ENCODE results near the gene MUC4.

Gene MUC4

GRCh38 chr3:195704433-195704999 lies 107.2 kb downstream of the MUC4 start:
- no peaks in the 10 kb centered on the region for H3K4me1 ChIP-seq (ENCODE audit: insufficient read depth, low read length)
- no peaks in the 10 kb centered on the region for H3K27me3 ChIP-seq (ENCODE audit: insufficient read depth, low read length, poor library complexity)
- no peaks in the 10 kb centered on the region for H3K9me3 ChIP-seq (ENCODE audit: insufficient read depth, low read length, severe bottlenecking)
- no peak overlapping the region for H3K4me3 ChIP-seq (ENCODE audit: low read depth in 1 of 2, low read length in 2 of 2)
- DNase-seq (no peak), ATAC-seq (ENCODE audit: insufficient read depth, low read depth) (no peak)
- H3K79me2 ChIP-seq (ENCODE audit: insufficient read depth, low read length), result no peaks in the 10 kb centered on the region
- H3K36me3 ChIP-seq (ENCODE audit: insufficient read depth, low read length), result peaks cover 3% of the 10 kb centered on the region; the same call in 1 of the 2 replicates
- no peak overlapping the region for H3K4me2 ChIP-seq (ENCODE audit: insufficient read depth, low read length)
- H3K9ac ChIP-seq (ENCODE audit: low read depth, low read length), result no peak overlapping the region
- no peak overlapping the region for H2AFZ ChIP-seq (ENCODE audit: low read depth, low read length)
- no peak overlapping the region for H3K27ac ChIP-seq (ENCODE audit: low read length)
- TF ChIP-seq, protein P1, sequence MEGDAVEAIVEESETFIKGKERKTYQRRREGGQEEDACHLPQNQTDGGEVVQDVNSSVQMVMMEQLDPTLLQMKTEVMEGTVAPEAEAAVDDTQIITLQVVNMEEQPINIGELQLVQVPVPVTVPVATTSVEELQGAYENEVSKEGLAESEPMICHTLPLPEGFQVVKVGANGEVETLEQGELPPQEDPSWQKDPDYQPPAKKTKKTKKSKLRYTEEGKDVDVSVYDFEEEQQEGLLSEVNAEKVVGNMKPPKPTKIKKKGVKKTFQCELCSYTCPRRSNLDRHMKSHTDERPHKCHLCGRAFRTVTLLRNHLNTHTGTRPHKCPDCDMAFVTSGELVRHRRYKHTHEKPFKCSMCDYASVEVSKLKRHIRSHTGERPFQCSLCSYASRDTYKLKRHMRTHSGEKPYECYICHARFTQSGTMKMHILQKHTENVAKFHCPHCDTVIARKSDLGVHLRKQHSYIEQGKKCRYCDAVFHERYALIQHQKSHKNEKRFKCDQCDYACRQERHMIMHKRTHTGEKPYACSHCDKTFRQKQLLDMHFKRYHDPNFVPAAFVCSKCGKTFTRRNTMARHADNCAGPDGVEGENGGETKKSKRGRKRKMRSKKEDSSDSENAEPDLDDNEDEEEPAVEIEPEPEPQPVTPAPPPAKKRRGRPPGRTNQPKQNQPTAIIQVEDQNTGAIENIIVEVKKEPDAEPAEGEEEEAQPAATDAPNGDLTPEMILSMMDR (IDR thresholded peaks at IDR 0.05; ENCODE audit: borderline replicate concordance, extremely low read depth, low read length, poor library complexity, severe bottlenecking), result no peak
- TF ChIP-seq EZH2 (IDR thresholded peaks at IDR 0.05; ENCODE audit: borderline replicate concordance, low read depth, low read length, severe bottlenecking), result no peak
- no peaks in the 10 kb centered on the region for H4K20me1 ChIP-seq (ENCODE audit: insufficient read depth, low read length)

DNA sequence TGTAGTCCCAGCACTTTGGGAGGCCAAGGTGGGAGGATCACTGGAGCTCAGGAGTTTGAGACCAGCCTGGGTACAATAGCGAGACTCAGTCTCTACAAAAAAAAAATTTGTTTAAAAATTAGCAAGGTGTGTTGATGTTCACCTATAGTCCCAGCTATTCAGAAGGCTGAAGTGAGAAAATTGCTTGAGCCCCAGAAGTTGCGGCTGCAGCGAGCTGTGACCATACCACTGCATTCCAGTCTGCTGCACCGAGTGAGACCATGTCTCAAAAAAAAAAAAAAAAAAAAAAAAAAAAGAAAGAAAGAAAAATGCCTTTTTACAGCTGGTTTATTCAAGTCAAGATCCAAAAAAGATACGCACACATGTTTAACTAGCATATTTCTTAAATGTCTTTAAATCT lies 108.0 kb downstream of the MUC4 start:
- TF ChIP-seq, protein P1 (IDR thresholded peaks at IDR 0.05; ENCODE audit: borderline replicate concordance, extremely low read depth, low read length, poor library complexity, severe bottlenecking), result no peak
- no peak for TF ChIP-seq EZH2 (IDR thresholded peaks at IDR 0.05; ENCODE audit: borderline replicate concordance, low read depth, low read length, severe bottlenecking)
- H3K4me3 ChIP-seq (ENCODE audit: low read depth in 1 of 2, low read length in 2 of 2), result no peak overlapping the region
- H3K27ac ChIP-seq (ENCODE audit: low read length), result no peak overlapping the region
- no peak overlapping the region for H3K9ac ChIP-seq (ENCODE audit: low read depth, low read length)
- no peaks in the 10 kb centered on the region for H3K27me3 ChIP-seq (ENCODE audit: insufficient read depth, low read length, poor library complexity)
- no peaks in the 10 kb centered on the region for H3K4me1 ChIP-seq (ENCODE audit: insufficient read depth, low read length)
- DNase-seq, result no peak
- no peaks in the 10 kb centered on the region for H3K79me2 ChIP-seq (ENCODE audit: insufficient read depth, low read length)
- H2AFZ ChIP-seq (ENCODE audit: low read depth, low read length), result no peak overlapping the region
- H3K9me3 ChIP-seq (ENCODE audit: insufficient read depth, low read length, severe bottlenecking), result no peaks in the 10 kb centered on the region
- peaks cover 7% of the 10 kb centered on the region; the same call in 1 of the 2 replicates for H3K36me3 ChIP-seq (ENCODE audit: insufficient read depth, low read length)
- no peak for ATAC-seq (ENCODE audit: insufficient read depth, low read depth)
- H3K4me2 ChIP-seq (ENCODE audit: insufficient read depth, low read length), result no peak overlapping the region
- H4K20me1 ChIP-seq (ENCODE audit: insufficient read depth, low read length), result no peaks in the 10 kb centered on the region

- Histone ChIP-seq H3K27ac (ENCODE audit: low read length) (no peak overlapping the region), H3K4me3 (ENCODE audit: low read depth in 1 of 2, low read length in 2 of 2) (no peak overlapping the region), H3K9me3 (ENCODE audit: insufficient read depth, low read length, severe bottlenecking) (no peaks in the 10 kb centered on the region), H3K9ac (ENCODE audit: low read depth, low read length) (no peak overlapping the region), H3K27me3 (ENCODE audit: insufficient read depth, low read length, poor library complexity) (no peaks in the 10 kb centered on the region), H2AFZ (ENCODE audit: low read depth, low read length) (no peak overlapping the region), H4K20me1 (ENCODE audit: insufficient read depth, low read length) (peaks cover 4% of the 10 kb centered on the region; the same call in 1 of the 2 replicates), H3K4me1 (ENCODE audit: insufficient read depth, low read length) (no peaks in the 10 kb centered on the region), H3K79me2 (ENCODE audit: insufficient read depth, low read length) (no peaks in the 10 kb centered on the region), H3K36me3 (ENCODE audit: insufficient read depth, low read length) (peaks cover 12% of the 10 kb centered on the region; the same call in 1 of the 2 replicates), H3K4me2 (ENCODE audit: insufficient read depth, low read length) (no peak overlapping the region)
- DNase-seq, result no peak
- ATAC-seq (ENCODE audit: insufficient read depth, low read depth), result no peak; the same call in 2 of the 3 replicates
- TF ChIP-seq, protein P1 (IDR thresholded peaks at IDR 0.05; ENCODE audit: borderline replicate concordance, extremely low read depth, low read length, poor library complexity, severe bottlenecking), result no peak
- no peak for TF ChIP-seq EZH2 (IDR thresholded peaks at IDR 0.05; ENCODE audit: borderline replicate concordance, low read depth, low read length, severe bottlenecking)
These were observed 110.5 kb downstream of the MUC4 start for GRCh38 chr3:195701042-195701915.

Data from DND-41 (cell line).